RPMI7951 (cell line): ENCODE measurements around the gene SLIT2. TPM values are rescaled to one million over a fixed set of nuclear protein-coding genes. Genes with fewer than 3 reads are reported as not detected.

Experiments used
- DNase-seq: peaks from one replicate; pipeline ENCODE4 v3.0.0-alpha.2; 2012; ENCODE audit warnings: low read depth
- total RNA-seq: library from RNA; depleted of rRNA; stranded (reverse); fragments of >200 nt; shearing (Covaris generic); gene quantifications from 2 replicates; pipeline ENCODE4 v1.2.3, GENCODE V29; 2014; rRNA removed

Gene SLIT2, protein sequence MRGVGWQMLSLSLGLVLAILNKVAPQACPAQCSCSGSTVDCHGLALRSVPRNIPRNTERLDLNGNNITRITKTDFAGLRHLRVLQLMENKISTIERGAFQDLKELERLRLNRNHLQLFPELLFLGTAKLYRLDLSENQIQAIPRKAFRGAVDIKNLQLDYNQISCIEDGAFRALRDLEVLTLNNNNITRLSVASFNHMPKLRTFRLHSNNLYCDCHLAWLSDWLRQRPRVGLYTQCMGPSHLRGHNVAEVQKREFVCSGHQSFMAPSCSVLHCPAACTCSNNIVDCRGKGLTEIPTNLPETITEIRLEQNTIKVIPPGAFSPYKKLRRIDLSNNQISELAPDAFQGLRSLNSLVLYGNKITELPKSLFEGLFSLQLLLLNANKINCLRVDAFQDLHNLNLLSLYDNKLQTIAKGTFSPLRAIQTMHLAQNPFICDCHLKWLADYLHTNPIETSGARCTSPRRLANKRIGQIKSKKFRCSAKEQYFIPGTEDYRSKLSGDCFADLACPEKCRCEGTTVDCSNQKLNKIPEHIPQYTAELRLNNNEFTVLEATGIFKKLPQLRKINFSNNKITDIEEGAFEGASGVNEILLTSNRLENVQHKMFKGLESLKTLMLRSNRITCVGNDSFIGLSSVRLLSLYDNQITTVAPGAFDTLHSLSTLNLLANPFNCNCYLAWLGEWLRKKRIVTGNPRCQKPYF (N-terminal part only)
- 12.7 and 13.8 TPM in 2 replicates for total RNA-seq

DNA sequence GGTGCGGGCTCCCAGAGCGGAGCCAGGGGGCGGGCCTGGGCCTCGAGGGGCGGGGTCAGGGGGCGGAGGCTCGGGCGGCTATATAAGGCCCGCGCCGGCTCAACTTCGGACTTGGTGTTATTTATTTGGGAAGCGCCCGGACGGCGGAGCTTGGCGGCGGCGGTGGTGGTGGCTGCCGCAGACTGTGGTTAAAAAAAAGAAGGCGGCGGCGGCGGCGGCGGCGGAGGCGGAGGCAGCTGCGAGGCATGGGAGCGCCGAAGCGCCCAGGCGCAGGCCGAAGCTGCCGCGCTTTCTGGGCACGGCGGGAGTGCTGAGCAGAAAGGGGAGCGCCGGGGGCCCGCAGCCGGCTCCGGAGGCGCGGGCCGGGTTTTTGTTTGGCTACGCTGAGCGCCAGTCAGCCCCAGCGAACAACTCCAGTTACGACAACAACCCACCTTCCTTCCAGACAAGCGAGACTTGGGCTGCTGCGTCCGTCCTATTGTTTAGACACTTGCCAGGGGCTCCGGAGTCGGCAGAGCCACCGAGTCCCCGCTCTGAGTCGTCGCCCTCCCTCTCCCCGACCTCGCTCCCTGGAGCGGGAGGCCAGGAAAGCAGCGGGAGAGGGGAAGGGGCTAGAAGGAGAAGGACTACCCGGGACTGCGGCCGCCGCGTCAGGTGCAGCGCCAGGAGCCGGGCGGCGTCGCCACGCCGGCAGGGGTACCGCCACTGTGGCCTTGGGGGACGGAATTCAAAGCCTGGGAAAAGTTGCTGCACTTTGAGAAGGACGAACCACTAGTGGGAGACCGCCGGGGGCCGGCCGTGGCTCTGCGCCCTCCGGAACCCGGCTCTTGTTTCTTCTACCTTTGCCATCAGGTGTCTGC, at the start of gene SLIT2:
Gene SLIT2 (plus strand): TSS at position 110 of the 860 bp plus-strand sequence. CDS start 1,911 bp downstream, outside the sequence.
- peak; percentile 83 for DNase-seq

DNA sequence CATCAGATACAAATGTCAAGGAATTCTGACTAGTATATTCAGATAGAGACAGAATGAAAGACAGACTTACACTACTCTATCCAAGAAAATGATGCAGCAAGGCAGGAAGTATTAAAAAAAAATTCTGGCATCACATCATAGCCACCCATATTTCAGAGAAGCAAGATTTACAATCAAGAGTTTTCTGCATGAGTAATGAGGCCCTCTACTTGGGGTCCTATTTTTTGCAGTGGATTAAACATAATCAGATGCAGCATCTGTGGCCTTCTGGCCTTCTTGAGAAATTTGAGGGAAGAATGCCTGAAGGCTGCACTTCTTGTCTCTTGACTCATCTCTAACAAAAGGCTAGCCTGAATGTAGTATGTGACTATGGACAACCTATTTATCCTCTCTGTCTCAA, 48.2 kb upstream of the SLIT2 start:
- DNase-seq = peak; percentile 97

DNA sequence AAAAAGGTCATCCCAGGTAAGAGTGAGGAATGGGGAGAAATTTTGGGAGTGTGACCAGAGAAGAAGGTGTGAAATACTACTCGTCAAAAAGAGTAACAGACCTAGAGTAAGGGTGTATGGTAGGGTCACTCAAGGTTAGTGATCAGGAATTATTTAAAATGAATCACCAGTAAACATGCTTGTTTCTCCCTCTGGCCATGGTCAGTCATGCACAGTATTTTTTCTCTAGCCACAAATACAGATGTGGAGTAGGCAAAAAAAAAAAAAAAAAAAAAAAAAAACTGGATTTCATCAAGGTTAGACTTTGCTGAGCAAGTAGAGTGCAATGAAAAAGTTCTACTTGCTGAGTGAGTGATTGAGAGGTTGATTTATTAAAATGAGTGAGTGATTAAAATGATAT, 34.2 kb upstream of the SLIT2 start:
- peak; percentile 64 for DNase-seq

DNA sequence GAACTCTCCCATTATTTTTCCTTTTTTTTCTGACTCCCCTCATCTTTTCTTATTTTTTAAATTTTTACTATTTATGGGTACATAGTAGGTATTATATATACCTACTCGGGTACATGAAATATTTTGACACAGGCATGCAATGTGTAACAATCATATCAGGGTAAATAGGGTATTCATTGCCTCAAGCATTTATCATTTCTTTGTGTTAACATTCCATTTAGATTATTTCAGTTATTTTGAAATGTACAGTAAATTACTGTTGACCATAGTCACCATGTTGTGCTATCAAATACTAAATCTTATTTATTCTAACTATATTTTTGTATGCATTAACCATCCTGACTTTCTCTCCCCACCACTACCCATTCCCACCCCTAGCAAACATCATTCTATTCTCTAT, 33.8 kb upstream of the SLIT2 start:
- DNase-seq = no peak

DNA sequence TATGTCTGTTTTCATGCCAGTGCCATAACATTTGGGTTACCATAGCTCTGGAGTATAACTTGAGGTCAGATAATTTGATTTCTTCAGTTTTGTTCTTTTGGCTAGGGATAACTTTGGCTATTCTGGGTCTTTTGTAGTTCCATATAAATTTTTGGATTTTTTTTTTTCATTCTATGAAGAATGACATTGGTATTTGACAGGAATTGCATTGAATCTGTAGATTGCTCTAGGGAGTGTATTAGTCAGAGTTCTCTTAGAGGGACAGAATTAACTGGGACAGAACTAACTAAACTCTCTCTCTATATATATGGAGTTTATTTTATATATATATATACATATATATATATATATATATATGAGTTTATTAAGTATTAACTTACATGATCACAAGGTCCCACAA, 32.2 kb upstream of the SLIT2 start:
- peak; percentile 19 for DNase-seq

DNA sequence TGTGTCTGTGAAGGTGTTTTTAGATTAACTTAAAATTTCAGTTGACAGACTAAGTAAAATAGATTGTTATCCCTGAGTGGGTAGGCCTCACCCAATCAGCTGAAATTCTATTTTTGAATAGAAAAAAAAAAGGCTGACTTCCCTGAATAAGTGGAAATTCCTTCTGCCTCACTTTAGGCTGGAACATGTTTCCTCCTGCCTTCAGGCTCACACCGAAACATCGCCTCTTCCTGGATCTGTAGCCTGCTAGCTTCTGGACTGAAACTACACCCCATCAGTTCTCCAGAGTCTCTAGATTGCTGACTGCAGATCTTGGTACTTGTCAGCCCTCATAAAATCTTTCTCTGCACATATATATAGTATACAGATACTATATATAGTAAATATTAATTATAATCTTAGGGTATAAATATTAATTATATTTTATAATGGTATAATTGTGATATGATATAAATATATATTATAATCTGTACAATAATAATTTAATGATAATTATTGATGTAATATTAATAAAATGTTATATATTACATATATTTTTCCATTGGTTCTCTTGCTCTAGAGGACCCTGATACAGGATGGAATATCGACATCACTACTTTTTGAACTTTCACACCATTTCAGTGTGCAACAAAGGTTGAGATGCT, 13.7 kb upstream of the SLIT2 start:
- DNase-seq = no peak

DNA sequence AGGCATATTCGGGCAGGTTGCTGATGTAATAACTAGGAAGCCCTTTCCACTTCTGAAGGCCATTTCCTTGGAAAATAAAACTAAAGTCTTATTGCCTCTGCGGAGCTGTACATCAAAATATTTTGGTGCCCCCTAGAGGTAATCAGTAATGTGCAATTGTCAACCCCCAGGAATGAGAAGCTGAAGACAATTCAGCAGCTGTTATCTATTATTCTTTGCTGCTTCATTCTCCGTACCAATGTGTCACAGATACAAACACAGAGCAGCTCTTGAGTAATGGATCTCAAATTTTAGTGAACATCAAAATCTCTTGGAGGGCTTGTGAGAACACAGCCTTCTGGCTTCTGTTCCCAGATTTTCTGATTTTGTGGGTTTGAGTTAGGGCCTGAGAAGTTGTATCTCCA, 3.5 kb upstream of the SLIT2 start:
- DNase-seq = peak; percentile 83

DNA sequence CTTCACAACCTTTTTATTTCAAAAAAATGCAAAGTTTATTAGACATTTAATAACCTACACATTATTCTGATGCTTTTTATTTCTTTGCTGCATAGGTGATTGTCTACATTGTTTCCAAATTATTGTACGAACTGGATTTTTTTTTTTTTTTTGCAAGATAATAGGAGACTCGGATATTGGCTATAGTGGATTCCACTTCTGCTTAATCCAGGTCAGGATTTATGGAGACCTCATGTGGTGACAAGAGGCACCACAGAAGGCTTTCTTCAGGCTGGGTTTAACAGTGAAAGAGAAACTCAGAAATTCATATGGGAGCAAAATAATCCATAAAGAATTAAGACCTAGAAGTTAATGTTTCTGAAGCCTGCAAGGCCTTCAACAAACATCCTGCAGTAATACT, 2.4 kb upstream of the SLIT2 start:
- DNase-seq = peak; percentile 66

DNA sequence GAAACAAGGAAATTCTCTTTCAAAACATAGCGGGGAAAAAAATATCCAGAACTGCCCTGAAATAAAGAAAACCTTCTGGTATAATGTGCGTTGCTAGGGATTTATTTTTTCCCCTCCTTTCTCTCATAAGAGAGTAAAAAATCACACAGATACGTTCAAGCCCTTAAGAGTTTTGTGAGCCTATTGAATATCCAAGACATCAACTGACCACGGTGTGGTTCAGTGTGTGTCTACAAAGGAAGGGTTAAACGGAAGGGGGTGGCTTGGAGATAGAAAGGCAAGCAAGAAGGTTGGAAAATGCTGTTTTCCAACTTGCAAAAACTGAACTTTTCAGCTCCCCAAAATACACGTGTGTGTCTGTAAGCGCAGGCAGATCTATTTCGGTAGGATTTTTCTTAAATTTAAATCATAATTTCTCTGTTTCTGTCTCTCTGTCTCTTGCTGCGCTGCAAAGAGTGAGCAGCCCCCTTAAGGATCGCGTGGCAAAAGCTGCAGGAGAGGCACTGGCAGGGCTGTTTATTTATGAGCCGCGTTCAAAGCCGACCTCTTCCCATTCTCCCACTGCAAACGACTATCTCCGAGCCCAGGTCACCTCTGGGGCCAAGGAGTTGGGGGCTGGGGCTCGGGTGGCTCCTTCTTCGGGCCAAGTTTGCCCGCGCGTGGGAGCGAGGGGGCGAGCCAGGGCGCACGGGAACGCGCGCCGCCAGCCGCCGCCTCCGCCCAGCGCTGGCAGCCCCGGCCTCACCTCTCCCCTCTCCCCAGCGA, 492 bp upstream of the SLIT2 start:
- peak; percentile 34 for DNase-seq

DNA sequence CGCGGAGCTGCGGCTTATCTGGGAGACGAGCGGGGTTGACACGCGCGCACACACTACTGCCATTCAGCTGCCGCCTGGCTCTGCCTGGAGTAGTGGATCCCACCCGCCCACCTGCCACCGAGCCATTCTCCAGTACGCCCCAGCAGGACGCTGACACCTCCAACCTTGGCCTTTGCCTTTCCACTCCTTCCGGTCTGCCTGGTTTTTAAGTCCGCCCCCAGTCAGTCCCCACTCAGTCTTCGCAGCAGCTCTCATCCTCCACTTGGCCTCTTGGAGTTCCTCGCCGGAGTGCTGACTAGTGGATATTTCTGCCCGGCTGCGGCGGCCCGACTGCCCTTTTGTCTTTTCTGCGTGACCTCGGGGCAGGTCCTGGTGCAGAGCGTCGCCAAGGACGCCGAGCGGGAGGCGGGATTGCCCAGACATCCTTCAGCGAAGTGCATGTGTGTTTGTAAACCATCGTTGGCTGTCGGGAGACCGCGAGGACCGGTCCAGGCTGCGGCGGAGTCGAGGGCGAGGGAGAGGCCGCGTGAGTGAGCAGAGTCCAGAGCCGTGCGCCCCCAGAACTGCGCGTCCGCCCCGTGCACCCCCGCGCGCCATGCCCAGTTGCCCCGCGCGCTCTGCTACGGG, 1.1 kb downstream of the SLIT2 start:
- peak; percentile 46 for DNase-seq

DNA sequence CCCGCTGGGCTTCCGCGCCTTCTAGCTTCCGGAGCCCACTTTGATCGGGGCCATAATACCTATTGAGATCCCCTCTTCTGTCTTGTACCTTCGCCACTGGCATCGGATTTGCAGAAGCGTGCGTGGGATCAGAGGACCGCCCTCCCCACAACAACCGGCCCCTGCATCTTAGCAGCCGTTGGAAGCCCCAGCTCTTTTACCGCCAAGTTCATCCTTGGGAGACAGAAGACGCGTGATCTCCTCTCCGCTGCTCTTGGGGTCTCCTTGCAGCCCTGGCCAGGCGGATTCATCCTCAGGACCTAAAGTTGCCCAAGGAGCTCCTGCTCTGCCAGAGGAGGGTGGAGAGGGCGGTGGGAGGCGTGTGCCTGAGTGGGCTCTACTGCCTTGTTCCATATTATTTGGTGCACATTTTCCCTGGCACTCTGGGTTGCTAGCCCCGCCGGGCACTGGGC, 1.6 kb downstream of the SLIT2 start:
- DNase-seq = no peak

DNA sequence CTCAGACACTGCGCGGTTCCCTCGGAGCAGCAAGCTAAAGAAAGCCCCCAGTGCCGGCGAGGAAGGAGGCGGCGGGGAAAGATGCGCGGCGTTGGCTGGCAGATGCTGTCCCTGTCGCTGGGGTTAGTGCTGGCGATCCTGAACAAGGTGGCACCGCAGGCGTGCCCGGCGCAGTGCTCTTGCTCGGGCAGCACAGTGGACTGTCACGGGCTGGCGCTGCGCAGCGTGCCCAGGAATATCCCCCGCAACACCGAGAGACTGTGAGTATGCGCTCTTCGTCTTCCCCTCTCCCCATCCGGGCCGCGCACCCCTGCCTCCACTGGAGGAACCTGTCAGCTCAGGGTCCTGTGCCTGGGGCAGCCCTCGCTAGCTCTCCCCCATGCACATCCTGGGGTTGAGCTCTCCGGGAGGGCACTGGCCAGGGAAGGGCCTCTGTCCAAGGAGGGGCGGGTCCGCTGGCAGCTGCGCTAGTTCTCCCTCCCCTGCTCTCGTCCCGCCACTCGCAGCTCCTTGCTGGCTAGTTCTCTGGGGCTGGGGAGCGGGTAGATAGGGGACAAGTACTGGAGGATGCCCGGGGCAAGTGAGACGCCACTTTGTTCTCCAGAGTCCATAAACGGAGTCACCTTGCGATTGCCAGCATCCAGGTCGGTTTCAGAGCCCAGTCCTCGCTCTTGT, 2.2 kb downstream of the SLIT2 start:
- peak; percentile 44 for DNase-seq

DNA sequence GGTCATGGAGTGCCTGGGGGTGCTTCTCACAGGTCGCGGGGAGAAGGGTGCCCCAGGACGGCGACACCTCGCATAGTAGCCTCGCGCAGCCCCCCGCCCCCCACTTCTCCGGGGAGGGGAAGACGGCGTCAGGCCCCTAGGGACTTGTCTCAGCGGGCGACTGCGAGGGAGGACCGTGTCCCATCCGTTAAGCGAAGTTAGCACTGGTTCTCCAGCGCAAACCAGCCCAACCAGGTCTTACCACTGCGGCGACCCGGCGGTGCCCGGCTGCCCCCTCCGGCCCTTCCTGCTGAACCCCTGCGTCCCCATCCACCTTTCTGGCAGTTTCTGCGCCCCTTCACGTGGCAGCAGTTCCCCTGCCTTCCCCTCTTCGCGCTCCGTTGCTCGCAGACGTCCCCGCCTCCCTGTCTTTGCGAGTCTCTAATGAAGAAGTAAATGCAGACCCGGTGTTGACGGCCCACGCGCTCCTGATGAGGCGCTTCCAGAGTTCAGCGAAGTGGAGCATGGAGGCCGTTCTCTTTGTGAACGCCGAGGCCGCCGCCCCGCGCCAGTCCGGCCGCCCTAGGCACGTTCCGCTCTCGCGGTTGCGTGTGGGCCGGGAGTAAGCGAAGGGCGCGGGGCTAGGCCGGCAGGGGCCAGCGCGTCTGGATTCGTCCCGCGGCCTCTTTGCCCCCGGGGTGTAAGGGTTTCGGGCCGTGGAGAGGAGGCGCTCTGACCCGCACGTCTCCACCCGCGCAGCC, 3.0 kb downstream of the SLIT2 start:
- DNase-seq = peak; percentile 51

DNA sequence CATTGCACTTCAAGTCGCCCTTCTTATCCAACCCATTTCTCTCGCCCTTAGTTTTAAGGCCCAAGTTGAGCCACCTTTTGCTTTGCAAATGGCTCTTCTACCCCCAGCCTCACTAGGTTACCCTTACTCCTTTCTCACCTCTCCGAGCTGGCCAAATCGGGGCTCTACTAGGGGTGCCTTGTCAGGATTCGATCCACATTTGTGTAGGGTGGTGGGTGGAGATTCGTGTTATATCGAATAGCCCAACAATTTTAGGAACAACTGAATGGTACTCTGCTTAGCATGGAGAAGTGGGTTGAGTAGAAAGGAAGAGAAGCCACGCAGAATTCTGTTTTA, 3.5 kb downstream of the SLIT2 start:
- DNase-seq = no peak

DNA sequence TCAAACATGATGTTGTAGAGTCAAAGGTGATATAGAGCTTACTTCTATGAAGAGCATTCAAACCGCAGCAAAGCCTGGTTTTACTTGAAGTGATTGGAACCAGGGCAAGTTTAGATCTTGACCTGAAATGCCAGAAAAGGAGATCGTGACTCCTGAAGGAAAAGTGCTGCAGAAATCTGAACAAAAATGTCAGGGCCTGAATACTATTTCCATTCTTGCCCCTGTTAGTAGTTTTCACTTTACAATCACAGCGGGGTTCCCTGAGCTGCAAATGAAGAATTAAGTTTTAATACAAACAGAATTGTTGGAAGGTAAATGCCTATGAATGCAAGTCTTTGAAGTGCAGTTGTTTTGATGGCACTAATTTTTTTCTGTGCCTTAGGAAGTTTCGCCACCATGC, 4.1 kb downstream of the SLIT2 start:
- DNase-seq = no peak

DNA sequence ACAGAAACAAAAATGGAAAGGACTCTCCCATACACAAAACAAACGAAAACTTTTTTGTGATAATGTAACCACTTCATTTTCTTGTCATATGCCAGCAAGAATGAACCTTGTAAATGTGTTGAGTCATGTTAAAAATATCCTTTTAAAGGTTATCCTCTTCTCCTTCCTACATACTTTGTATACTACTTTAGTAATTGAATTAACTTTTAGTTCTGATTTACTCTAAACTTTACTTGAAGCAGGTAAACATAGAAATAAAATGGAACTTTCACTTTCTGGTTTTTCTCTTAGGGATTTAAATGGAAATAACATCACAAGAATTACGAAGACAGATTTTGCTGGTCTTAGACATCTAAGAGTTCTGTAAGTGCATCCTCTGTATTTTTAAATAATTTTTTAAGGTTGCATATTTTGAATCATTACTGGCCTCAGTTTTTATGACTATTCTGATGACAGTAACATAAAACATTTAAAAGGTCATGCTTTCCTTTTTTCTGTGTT, 4.7 kb downstream of the SLIT2 start:
- DNase-seq = no peak

DNA sequence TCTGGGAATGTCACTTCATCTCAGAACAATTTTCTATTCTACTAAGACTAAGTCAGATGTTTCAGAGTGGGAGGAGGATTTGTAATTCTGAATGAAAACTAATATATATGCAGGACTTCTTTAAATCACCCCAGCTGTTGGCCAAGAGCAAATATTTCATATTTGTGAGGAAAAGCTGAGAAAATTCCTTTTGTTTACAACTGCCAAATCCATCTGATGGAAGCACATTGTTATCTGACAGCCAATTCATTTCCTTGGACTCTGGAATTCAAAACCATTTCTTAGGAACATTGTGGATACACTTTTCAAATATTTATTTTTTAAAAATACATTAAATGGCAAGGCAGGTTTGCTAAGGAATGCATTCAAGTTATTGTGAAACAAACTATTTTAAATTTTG, 8.0 kb downstream of the SLIT2 start:
- no peak for DNase-seq

DNA sequence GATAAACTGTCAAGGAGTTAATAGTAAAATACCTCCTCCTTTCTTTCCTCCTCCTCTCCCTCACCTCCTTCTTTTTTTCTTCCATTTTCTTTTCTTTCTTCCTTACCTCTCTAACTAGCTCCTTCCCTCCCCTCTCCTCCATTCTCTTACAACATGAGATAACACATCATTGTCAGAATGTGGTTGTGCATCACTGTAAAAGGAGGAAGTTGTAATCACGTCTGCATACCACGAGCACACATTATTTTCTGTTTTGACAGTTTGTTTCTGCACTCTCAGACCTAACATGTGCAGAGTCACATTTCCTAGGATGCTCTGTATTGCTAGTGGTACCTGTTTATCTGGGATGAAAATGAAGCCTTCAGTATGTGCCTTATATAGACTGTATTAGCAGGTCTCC, 9.1 kb downstream of the SLIT2 start:
- no peak for DNase-seq

DNA sequence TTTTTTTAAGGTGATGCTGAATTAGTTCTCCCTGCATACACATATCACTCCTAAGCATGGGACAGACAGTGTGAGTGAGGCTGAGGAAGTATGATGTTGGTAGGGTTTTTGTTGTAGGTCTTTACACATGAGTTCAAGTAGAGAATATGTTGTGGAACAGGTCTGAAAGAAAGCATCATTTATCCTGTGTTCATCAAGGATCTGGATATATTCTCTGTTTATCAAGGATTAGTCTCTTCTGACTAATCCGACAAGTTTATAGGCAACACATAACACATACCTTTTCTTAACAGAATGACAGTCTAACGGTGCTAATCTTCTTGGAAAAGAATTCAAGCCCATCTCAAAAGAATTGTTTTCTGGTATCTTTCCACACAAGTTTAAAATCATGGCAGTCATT, 10.5 kb downstream of the SLIT2 start:
- no peak for DNase-seq
